GM18505 (cell line): ENCODE measurements around the gene ALDH3A2.

Source experiments
- ATAC-seq: cut with Tn5 transposase; IDR thresholded peaks from one replicate; pipeline ENCODE4 v1.9.1; 2021; ENCODE audit not compliant: unreplicated experiment
- POLR2A ChIP-seq: IDR thresholded peaks from 4 replicates; pipeline ENCODE4 v1.6.1; 2011; ENCODE audit warnings: borderline replicate concordance; ENCODE audit not compliant: insufficient read depth, insufficient read length; ENCODE audit errors: extremely low read depth

The ALDH3A2 gene

GRCh38 chr17:19718041-19718612, 69.6 kb downstream of the ALDH3A2 start:
- no peak for TF ChIP-seq POLR2A
- ATAC-seq, result no peak

- TF ChIP-seq POLR2A, result no peak
- ATAC-seq, result no peak
These were observed 70.2 kb downstream of the ALDH3A2 start for GRCh38 chr17:19718613-19719354.

GRCh38 chr17:19719355-19720209, 71.0 kb downstream of the ALDH3A2 start:
- ATAC-seq, result no peak
- TF ChIP-seq POLR2A, result no peak

- TF ChIP-seq POLR2A, result no peak
- ATAC-seq, result no peak
These were observed 71.6 kb downstream of the ALDH3A2 start for GRCh38 chr17:19720210-19720475.

- no peak for ATAC-seq
- TF ChIP-seq POLR2A, result no peak
These were observed 72.3 kb downstream of the ALDH3A2 start for GRCh38 chr17:19720631-19721426.

GRCh38 chr17:19723964-19724363, 75.4 kb downstream of the ALDH3A2 start:
- no peak for ATAC-seq
- no peak for TF ChIP-seq POLR2A

GRCh38 chr17:19724501-19725420, 76.2 kb downstream of the ALDH3A2 start:
- no peak for TF ChIP-seq POLR2A
- no peak for ATAC-seq

GRCh38 chr17:19725486-19725885, 76.9 kb downstream of the ALDH3A2 start:
- ATAC-seq, result no peak
- TF ChIP-seq POLR2A, result no peak

- ATAC-seq, result no peak
- TF ChIP-seq POLR2A, result no peak
These were observed 78.3 kb downstream of the ALDH3A2 start for GRCh38 chr17:19726631-19727376.
